K562 (cell line): ENCODE measurements around the gene RHBDF2. TPM values are rescaled to one million over a fixed set of nuclear protein-coding genes. Genes with fewer than 3 reads are reported as not detected.

Experiments used
- ATF6 ChIP-seq: sonication (generic); formaldehyde crosslinking; IDR thresholded peaks from 2 replicates; pipeline ENCODE4 v1.4.0; 2020; ENCODE audit warnings: mild to moderate bottlenecking, missing genetic modification reagents
- CCNT2 ChIP-seq: IDR thresholded peaks from 2 replicates; pipeline ENCODE4 v1.6.1; 2011; ENCODE audit warnings: borderline replicate concordance, low read depth, mild to moderate bottlenecking, moderate library complexity, mixed read lengths, low read length; ENCODE audit not compliant: insufficient read length; ENCODE audit errors: extremely low read depth
- CHD4 ChIP-seq: fragments of 200-600 bp; sonication (generic); IDR thresholded peaks from 3 replicates; pipeline ENCODE4 v1.6.1; 2012; ENCODE audit warnings: low read depth, mild to moderate bottlenecking, mixed read lengths, low read length, inconsistent platforms; ENCODE audit not compliant: insufficient read depth, insufficient replicate concordance, poor library complexity, severe bottlenecking
- E2F3 ChIP-seq: fragments of 250-450 bp; sonication (Bioruptor Pico); IDR thresholded peaks from 2 replicates; pipeline ENCODE4 v1.4.0; 2020; ENCODE audit warnings: mild to moderate bottlenecking
- ETV1 ChIP-seq: fragments of 450-650 bp; conservative IDR thresholded peaks from 2 replicates; pipeline ENCODE4 v1.6.1; 2016; ENCODE audit warnings: missing genetic modification characterization, control low read depth, low read depth, missing compliant biosample characterization
- KDM1A ChIP-seq, 2 experiments: fragments of 450-650 bp; IDR thresholded peaks; 2 replicates each; pipeline ENCODE4 v1.6.1; 2016; ENCODE audit warnings: mild to moderate bottlenecking in 2 of 2
- KDM2B ChIP-seq: fragments of 250-450 bp; sonication (Bioruptor Pico); IDR thresholded peaks from 2 replicates; pipeline ENCODE4 v1.8.0; 2021; ENCODE audit warnings: mild to moderate bottlenecking, moderate library complexity
- KLF13 ChIP-seq: fragments of 450-650 bp; IDR thresholded peaks from 2 replicates; pipeline ENCODE4 v1.6.1; 2016; ENCODE audit warnings: missing genetic modification characterization, low read depth, mild to moderate bottlenecking, missing compliant biosample characterization, moderate library complexity, borderline replicate concordance
- NFATC3 ChIP-seq: fragments of 450-650 bp; IDR thresholded peaks from 2 replicates; pipeline ENCODE4 v1.6.1; 2017; ENCODE audit warnings: mild to moderate bottlenecking
- NR1H2 ChIP-seq: sonication (generic); formaldehyde crosslinking; IDR thresholded peaks from 2 replicates; pipeline ENCODE4 v1.4.0; 2020; ENCODE audit warnings: mild to moderate bottlenecking, missing genetic modification reagents
- PTTG1 ChIP-seq: fragments of 450-650 bp; IDR thresholded peaks from 2 replicates; pipeline ENCODE4 v1.6.1; 2016; ENCODE audit warnings: low read depth, mild to moderate bottlenecking, missing genetic modification characterization, missing compliant biosample characterization
- RBBP5 ChIP-seq: fragments of 200-600 bp; sonication (generic); IDR thresholded peaks from 2 replicates; pipeline ENCODE4 v1.6.1; 2012; ENCODE audit warnings: borderline replicate concordance, mild to moderate bottlenecking, low read length, control low read depth, inconsistent platforms; ENCODE audit not compliant: insufficient read depth, poor library complexity, severe bottlenecking
- RBFOX2 ChIP-seq: fragments of 200-400 bp; formaldehyde crosslinking; IDR thresholded peaks from 2 replicates; pipeline ENCODE4 v1.6.1; 2017; ENCODE audit warnings: low read depth, mild to moderate bottlenecking, low read length, moderate library complexity
- SAFB ChIP-seq: fragments of 200-400 bp; formaldehyde crosslinking; IDR thresholded peaks from 2 replicates; pipeline ENCODE4 v1.6.1; 2017; ENCODE audit warnings: low read depth, low read length, borderline replicate concordance
- ZBTB17 ChIP-seq: fragments of 450-650 bp; formaldehyde crosslinking; IDR thresholded peaks from 2 replicates; pipeline ENCODE4 v1.4.0; 2020; ENCODE audit warnings: mild to moderate bottlenecking
- ZBTB26 ChIP-seq: fragments of 450-650 bp; formaldehyde crosslinking; IDR thresholded peaks from 2 replicates; pipeline ENCODE4 v1.4.0; 2022; ENCODE audit warnings: missing genetic modification characterization
- ZFP30 ChIP-seq: fragments of 250-450 bp; sonication (Bioruptor Pico); IDR thresholded peaks from 2 replicates; pipeline ENCODE4 v1.8.0; 2022; ENCODE audit warnings: moderate library complexity, mild to moderate bottlenecking, inconsistent platforms, borderline replicate concordance
- ZNF174 ChIP-seq: fragments of 250-450 bp; sonication (Bioruptor Pico); IDR thresholded peaks from 2 replicates; pipeline ENCODE4 v1.4.0; 2020; ENCODE audit warnings: mild to moderate bottlenecking
- ZNF316 ChIP-seq: fragments of 450-650 bp; IDR thresholded peaks from 2 replicates; pipeline ENCODE4 v1.6.1; 2016
- ZNF408 ChIP-seq: fragments of 250-450 bp; sonication (Bioruptor Pico); IDR thresholded peaks from 2 replicates; pipeline ENCODE4 v1.4.0; 2020; ENCODE audit warnings: low read depth, mild to moderate bottlenecking, moderate library complexity
- ZNF699 ChIP-seq: fragments of 250-450 bp; sonication (Bioruptor Pico); IDR thresholded peaks from 2 replicates; pipeline ENCODE4 v1.8.0; 2021; ENCODE audit warnings: mild to moderate bottlenecking, moderate library complexity; ENCODE audit not compliant: insufficient replicate concordance
- ZNF707 ChIP-seq: fragments of 250-450 bp; sonication (Bioruptor Pico); conservative IDR thresholded peaks from 2 replicates; pipeline ENCODE4 v1.8.0; 2022; ENCODE audit warnings: inconsistent platforms, mild to moderate bottlenecking, moderate library complexity
- ZNF766 ChIP-seq: fragments of 200-800 bp; sonication (Bioruptor generic); conservative IDR thresholded peaks from 2 replicates; pipeline ENCODE4 v1.6.1; 2016; ENCODE audit warnings: missing genetic modification characterization, missing compliant biosample characterization
- polyA plus RNA-seq, 8 experiments: library from polyadenylated mRNA; depleted of rRNA in 4 of 8; stranded (reverse) in 5 of 8; unstranded in 3 of 8; fragments of >200 nt; fragmentation: Nextera tagmentation in 2 of 8; fragmentation: Illumina TruSeq in 1 of 8; extraction: Ambion mirVana in 2 of 8; extraction: Trizol in 1 of 8; gene quantifications; 2 replicates each; pipeline versions ENCODE4 v1.2.1 to v1.2.3, GENCODE V29; 2011 to 2014; ENCODE audit warnings: inconsistent platforms in 1 of 8, missing spikeins in 1 of 8
- total RNA-seq, 7 experiments: library from RNA; depleted of rRNA in 6 of 7; stranded (reverse); fragments of >200 nt in 6 of 7; fragmentation: Illumina TruSeq in 2 of 7; extraction: Trizol in 2 of 7; gene quantifications; 2 replicates each; pipeline versions ENCODE4 v1.2.1 to v1.2.3, GENCODE V29; 2011 to 2021; ENCODE audit warnings: low replicate concordance in 1 of 7
- TF ChIP-seq, protein P1 (sequence below), 3 experiments: fragments of 200-800 bp in 1 of 3; sonication (Bioruptor generic) in 1 of 3; sonication (generic) in 1 of 3; formaldehyde crosslinking in 1 of 3; IDR thresholded peaks; 2 replicates each; pipeline versions ENCODE4 v1.6.1 to v1.8.0; 2016 to 2022; ENCODE audit warnings: mild to moderate bottlenecking in 2 of 3, missing compliant biosample characterization in 2 of 3, missing genetic modification characterization in 2 of 3, missing genetic modification reagents in 1 of 3

The RHBDF2 gene
- total and polyA plus RNA-seq, 9 of the 15 experiments (the other 6 are each of a cell fraction or from before 2014, with no cell fraction given): 0.04 to 2.8 (median 1.1) TPM

DNA sequence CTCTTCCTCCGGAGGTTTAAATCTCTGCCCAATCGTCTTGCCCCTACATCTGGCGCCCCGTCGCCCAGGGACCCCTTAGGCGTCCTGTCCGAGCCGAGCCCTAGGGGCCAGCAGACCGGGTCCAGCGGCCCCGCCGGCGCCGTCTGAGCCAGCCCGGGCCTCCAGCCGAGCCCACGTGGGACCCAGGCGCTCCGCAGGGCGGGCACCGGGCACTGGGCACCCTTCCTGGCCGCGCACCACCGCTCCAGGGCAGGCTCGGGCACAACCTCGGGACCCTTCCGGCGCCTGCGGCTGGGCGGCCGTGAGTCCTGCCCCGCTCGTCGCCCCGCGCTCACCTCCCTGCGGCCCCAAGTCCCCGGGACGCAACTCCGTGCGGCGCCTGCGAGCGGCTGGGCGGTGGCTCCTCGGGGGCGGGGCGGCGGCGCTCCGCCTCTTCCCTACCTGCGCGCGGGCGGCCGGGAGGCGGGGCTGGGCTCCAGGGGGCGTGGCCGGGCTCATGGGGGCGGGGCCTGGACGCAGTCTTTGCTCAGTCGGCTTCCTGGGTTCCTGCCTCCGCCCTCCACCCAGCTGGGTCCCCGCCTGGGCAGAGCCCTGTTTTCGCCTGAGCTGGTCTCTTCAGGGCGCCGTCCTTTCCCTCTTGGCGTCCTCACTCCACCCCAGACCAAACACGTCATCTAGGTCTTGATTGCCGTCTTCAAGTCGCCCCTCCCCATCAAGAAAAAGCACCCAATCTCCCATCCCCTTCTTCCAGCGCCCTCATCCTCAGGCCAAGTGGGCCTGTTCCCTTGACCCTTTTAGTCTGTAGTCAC is at the start of gene RHBDF2 (continued):
- TF ChIP-seq KDM2B (CRISPR knock-in tag) (0 out of 2 replicates have a peak, but pooled peaks have one; percentile 10), ZBTB17 (no peak), ZNF316 (no peak), KDM1A (IDR thresholded peaks at IDR 0.05) (no peak), CHD4 (no peak), CCNT2 (peak; percentile 65), ZFP30 (CRISPR knock-in tag) (no peak), NR1H2 (CRISPR knock-in tag) (no peak), ZNF408 (CRISPR knock-in tag) (no peak), PTTG1 (tag) (no peak), ZNF707 (CRISPR knock-in tag) (no peak), ATF6 (CRISPR knock-in tag) (no peak), SAFB (no peak), RBBP5 (peak; percentile 36), ZNF766 (CRISPR knock-in tag) (no peak), NFATC3 (no peak), E2F3 (CRISPR knock-in tag) (no peak), KLF13 (no peak), ZBTB26 (no peak), ZNF174 (CRISPR knock-in tag) (no peak), RBFOX2 (peak; percentile 65), ETV1 (tag) (no peak), ZNF699 (CRISPR knock-in tag) (no peak)
- TF ChIP-seq, protein P1, sequence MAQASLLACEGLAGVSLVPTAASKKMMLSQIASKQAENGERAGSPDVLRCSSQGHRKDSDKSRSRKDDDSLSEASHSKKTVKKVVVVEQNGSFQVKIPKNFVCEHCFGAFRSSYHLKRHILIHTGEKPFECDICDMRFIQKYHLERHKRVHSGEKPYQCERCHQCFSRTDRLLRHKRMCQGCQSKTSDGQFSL (CRISPR knock-in tag; IDR thresholded peaks at IDR 0.05): no peak
- TF ChIP-seq, protein P1 (tag; IDR thresholded peaks at IDR 0.05): no peak
